Activated CD8-positive, alpha-beta memory T cell treated with anti-CD3 and anti-CD28 coated beads, Interleukin-2, amount 10 ng/mL, durations not matched to agents 7 days and 5 days (primary cell): ENCODE data around the gene DENND6B. TPM values are rescaled to one million over a fixed set of nuclear protein-coding genes. Genes with fewer than 3 reads are reported as not detected.

ENCODE experiments used
- ATAC-seq: fragments of 150-1000 bp; cut with Tn5 transposase; one replicate; pipeline ENCODE4 v1.10.0; 2021; ENCODE audit warnings: moderate library complexity
- CTCF ChIA-PET: fragments of 350-600 bp; sonication (Branson Sonifier 250); formaldehyde crosslinking; loops from one replicate; lab custom pipeline; 2021; ENCODE audit warnings: antibody characterized with exemption; lab: Charles Lee
- DNase-seq: peaks from one replicate; pipeline ENCODE4 v3.0.0-alpha.2; 2020
- H3K27ac Mint-ChIP-seq: one replicate; pipeline ENCODE4 v1.8.0; 2021; ENCODE audit warnings: mild to moderate bottlenecking, mixed read lengths
- H3K27me3 Mint-ChIP-seq: one replicate; pipeline ENCODE4 v1.8.0; 2021; ENCODE audit warnings: mixed read lengths
- H3K36me3 Mint-ChIP-seq: one replicate; pipeline ENCODE4 v1.8.0; 2021; ENCODE audit warnings: mild to moderate bottlenecking, mixed read lengths
- H3K4me1 Mint-ChIP-seq: one replicate; pipeline ENCODE4 v1.8.0; 2021; ENCODE audit warnings: mixed read lengths
- H3K4me3 Mint-ChIP-seq: one replicate; pipeline ENCODE4 v1.8.0; 2021; ENCODE audit warnings: mild to moderate bottlenecking, moderate library complexity, mixed read lengths
- H3K9me3 Mint-ChIP-seq: one replicate; pipeline ENCODE4 v1.8.0; 2022; ENCODE audit warnings: low read depth, mixed read lengths
- total RNA-seq, 2 experiments: library from RNA; stranded (reverse); gene quantifications; one replicate each; pipeline ENCODE4 v1.2.3, GENCODE V29; 2021

DENND6B gene
- total RNA-seq, 2 experiments from 2014 or later, result 5.7 to 8.8 TPM

- H3K27me3 Mint-ChIP-seq, result no peaks in the 10 kb centered on the region
- CTCF ChIA-PET, result interaction anchor here (2.4 kb wide), 1 partner anchor 10 kb away, joined by 7 read pairs; no protein-coding TSS in a partner anchor
- H3K4me3 Mint-ChIP-seq, result no peak overlapping the region
- H3K4me1 Mint-ChIP-seq, result peaks cover 44% of the 10 kb centered on the region
- no peak for DNase-seq
- no peaks in the 10 kb centered on the region for H3K9me3 Mint-ChIP-seq
- no peak for ATAC-seq
- H3K27ac Mint-ChIP-seq, result no peak overlapping the region
- peaks cover 31% of the 10 kb centered on the region for H3K36me3 Mint-ChIP-seq
Measured at GRCh38 chr22:50356186-50356585, 29.4 kb upstream of the DENND6B start.

DNA sequence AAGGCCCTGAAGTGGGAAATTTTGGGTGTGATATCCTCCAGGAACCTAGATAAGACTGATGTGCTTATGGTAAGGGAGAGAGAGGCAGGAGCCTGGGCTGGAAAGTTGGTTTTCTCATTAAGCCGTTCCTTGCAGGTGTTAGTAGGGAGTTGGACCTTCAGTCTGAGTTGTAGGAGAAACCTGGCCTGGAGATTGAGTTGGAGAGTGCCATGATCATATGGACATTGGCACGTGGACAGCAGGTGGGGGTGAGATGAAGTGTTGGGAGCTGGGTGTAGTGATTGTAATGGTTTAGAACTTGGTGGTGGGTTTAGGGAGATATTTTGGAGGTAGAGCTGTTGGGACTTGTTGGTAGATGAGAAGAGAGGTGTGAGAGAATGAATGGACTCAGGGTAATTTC is 21.2 kb upstream of the DENND6B start:
- no peaks in the 10 kb centered on the region for H3K27me3 Mint-ChIP-seq
- H3K9me3 Mint-ChIP-seq, result no peaks in the 10 kb centered on the region
- H3K4me1 Mint-ChIP-seq, result peaks cover 3% of the 10 kb centered on the region

DNA sequence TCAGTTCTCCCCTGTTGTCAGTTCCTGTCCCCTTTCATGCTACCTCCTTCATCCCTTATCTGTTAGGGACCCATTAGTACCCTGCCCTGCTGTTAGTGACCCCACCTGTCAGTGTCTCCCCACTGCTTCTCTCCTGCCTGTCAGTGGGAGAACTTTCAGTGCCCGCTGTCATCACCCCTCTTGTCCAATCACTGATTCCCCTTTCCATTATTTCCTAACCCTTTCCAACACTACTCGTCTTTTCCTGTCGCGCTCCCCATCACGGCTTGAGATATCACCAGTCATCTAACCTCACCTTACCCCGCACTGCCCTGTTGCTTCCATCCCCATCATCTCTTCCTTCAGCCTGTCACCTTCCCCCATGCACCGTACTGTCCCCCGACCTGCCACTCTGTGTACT is 20.3 kb upstream of the DENND6B start:
- no peaks in the 10 kb centered on the region for H3K9me3 Mint-ChIP-seq
- no peak overlapping the region for H3K27ac Mint-ChIP-seq
- DNase-seq (no peak), ATAC-seq (no peak)
- H3K27me3 Mint-ChIP-seq, result no peaks in the 10 kb centered on the region
- CTCF ChIA-PET, result interaction anchor here (1.6 kb wide), 1 partner anchor 16 kb away, joined by 3 read pairs; no protein-coding TSS in a partner anchor
- peaks cover 3% of the 10 kb centered on the region for H3K4me1 Mint-ChIP-seq
- peaks cover 7% of the 10 kb centered on the region for H3K36me3 Mint-ChIP-seq
- H3K4me3 Mint-ChIP-seq, result no peak overlapping the region

More for the DNA sequence above, 21.2 kb upstream of the DENND6B start:
- CTCF ChIA-PET, result interaction anchor here (1.6 kb wide), 1 partner anchor 15 kb away, joined by 3 read pairs; no protein-coding TSS in a partner anchor
- ATAC-seq (no peak), DNase-seq (no peak)
- Mint-ChIP-seq H3K27ac (no peak overlapping the region), H3K4me3 (no peak overlapping the region), H3K36me3 (peaks cover 9% of the 10 kb centered on the region)

DNA sequence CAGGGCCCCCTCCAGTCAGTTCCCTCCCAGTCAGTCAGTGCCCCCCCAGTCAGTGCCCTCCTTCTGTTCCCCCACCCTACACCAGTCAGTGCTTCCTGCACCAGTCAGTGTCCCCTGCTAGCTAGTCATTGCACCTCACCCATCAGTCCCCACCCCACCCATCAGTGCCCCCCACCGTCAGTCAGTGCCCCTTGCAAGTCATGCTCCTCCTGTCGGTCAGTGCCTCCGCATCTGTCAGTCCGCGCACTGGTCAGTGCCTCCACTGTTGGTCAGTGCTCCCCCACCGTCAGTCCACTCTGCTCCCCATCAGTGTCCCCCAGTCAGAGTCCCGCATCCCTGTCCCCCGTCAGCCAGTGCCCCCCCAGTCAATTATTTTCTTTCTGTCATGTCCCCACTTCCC is 19.7 kb upstream of the DENND6B start:
- Mint-ChIP-seq H3K9me3 (no peaks in the 10 kb centered on the region), H3K4me1 (peaks cover 6% of the 10 kb centered on the region), H3K4me3 (no peak overlapping the region), H3K27me3 (no peaks in the 10 kb centered on the region), H3K27ac (no peak overlapping the region), H3K36me3 (peaks cover 5% of the 10 kb centered on the region)
- CTCF ChIA-PET, result interaction anchor here (1.6 kb wide), 1 partner anchor 17 kb away, joined by 3 read pairs; no protein-coding TSS in a partner anchor
- DNase-seq (no peak), ATAC-seq (no peak)

GRCh38 chr22:50343541-50343935 is 16.7 kb upstream of the DENND6B start:
- no peaks in the 10 kb centered on the region for H3K27me3 Mint-ChIP-seq
- H3K36me3 Mint-ChIP-seq, result no peaks in the 10 kb centered on the region
- CTCF ChIA-PET, result interaction anchor here (0.6 to 0.7 kb wide), 2 partner anchors 17 to 18 kb away, joined by 3 to 4 read pairs; no protein-coding TSS in a partner anchor
- peaks cover 8% of the 10 kb centered on the region for H3K4me1 Mint-ChIP-seq
- no peak for ATAC-seq
- no peaks in the 10 kb centered on the region for H3K9me3 Mint-ChIP-seq
- H3K27ac Mint-ChIP-seq, result no peak overlapping the region
- no peak for DNase-seq
- H3K4me3 Mint-ChIP-seq, result peak overlapping the region; percentile 47

DNA sequence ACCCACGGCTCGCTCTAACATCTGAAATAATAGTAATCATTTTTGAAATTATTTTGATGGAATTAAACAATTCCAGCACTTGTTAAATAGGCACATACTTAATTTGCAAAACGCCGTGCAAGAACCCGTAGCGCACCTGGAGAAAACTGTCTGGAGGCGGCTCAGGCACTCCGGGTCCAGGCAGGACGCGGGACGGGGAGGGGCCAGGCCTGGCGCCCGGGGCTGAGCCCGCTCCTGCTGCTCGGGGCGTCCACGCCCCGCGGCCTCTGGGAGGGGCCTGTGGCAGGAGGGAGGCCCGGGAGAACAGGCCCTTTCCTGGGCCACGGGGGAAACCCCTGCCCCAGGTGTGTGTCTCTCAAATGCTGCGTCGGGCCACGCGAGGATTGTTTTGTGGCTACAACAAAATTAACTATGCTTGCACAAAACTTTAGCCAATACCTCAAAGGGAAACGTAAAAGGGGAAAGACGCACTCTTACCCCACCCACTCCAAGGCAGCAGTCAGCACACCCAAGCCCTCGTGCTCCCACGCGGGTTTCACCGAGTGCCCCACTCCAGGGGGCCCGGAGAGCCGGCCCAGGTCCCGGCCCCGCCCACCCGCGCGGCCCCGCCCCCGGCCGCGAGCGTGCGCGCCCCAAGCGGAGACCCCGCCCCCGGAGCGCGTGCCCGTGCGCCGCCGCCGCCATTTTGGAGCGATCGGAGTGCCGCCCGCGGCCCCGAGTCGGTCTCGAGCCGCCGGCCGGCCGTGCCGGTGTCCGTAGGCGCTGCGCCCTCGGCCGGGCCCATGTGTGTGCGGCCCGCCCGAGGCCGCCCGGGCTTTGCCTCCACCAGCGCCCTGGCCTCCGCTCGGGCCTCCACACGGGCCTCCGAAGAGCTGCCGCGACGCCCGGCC is 16.1 kb upstream of the DENND6B start, which contains the start of gene PPP6R2:
PPP6R2 (plus strand) TSS at position 677 of the 890 bp plus-strand sequence. CDS start 50,582 bp downstream, outside the sequence.
- no peaks in the 10 kb centered on the region for H3K27me3 Mint-ChIP-seq
- no peaks in the 10 kb centered on the region for H3K36me3 Mint-ChIP-seq

DNA sequence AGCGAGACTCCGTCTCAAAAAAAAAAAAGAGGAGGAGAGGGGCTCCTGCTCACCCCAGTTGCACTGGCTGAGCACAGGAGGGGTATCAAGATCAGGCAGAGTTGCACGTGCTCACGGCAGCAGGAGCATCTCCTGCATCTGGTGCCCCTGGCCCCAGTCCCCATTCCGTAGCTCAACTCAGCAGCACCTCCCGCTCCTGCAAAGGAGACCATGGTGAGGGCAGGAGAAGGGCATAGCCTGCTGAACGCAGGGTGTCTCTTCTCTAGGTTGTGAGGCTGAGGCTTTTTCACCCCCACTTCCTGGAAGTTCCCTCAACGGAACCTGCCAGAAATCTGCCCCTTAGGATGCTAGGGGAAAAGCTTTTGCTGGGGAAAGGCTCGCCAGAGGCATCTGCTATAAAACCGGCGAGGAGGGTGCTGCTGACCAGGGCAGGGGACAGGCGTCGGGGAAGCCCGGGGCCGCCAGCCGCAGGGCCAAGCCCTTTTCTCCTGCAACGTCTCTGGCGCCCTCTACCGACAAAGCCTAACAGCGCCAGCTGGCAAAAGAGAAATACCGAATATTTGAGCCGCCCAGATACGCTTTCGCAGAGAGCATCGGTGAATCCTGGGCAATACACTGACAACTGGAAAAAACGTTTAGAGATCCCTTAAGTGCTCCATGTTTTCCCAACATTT is 15.3 kb upstream of the DENND6B start:
- CTCF ChIA-PET, result interaction anchor here (0.7 to 2.7 kb wide), 40 partner anchors 8 to 279 kb away, joined by 3 to 68 read pairs (median 4); partner anchors contain the start of genes ADM2, DENND6B, HDAC10 and MAPK12
- Mint-ChIP-seq H3K27me3 (no peaks in the 10 kb centered on the region), H3K4me1 (peaks cover 8% of the 10 kb centered on the region), H3K27ac (peak overlapping the region; percentile 89), H3K4me3 (peak overlapping the region; percentile 77), H3K9me3 (no peaks in the 10 kb centered on the region), H3K36me3 (no peaks in the 10 kb centered on the region)
- ATAC-seq, result peak; percentile 58
- peak; percentile 93 for DNase-seq

More for the DNA sequence above, 16.1 kb upstream of the DENND6B start, which contains the start of gene PPP6R2:
- peak within 1 kb of the TSS; percentile 89 for H3K27ac Mint-ChIP-seq
- CTCF ChIA-PET, result interaction anchor here (0.6 to 2.7 kb wide), 32 partner anchors 9 to 278 kb away, joined by 3 to 68 read pairs (median 6); partner anchors contain the start of genes ADM2, DENND6B, HDAC10 and PLXNB2
- no peaks in the 10 kb centered on the region for H3K9me3 Mint-ChIP-seq
- peaks cover 8% of the 10 kb centered on the region for H3K4me1 Mint-ChIP-seq
- ATAC-seq, result peak; percentile 83
- peak; percentile 87 for DNase-seq
- H3K4me3 Mint-ChIP-seq, result peak within 1 kb of the TSS; percentile 77

GRCh38 chr22:50339945-50340879 is 13.4 kb upstream of the DENND6B start:
- H3K9me3 Mint-ChIP-seq, result no peaks in the 10 kb centered on the region
- no peak for ATAC-seq
- H3K36me3 Mint-ChIP-seq, result no peaks in the 10 kb centered on the region
- DNase-seq, result peak; percentile 59
- H3K4me1 Mint-ChIP-seq, result peaks cover 8% of the 10 kb centered on the region
- H3K27me3 Mint-ChIP-seq, result no peaks in the 10 kb centered on the region
- no peak overlapping the region for H3K4me3 Mint-ChIP-seq
- CTCF ChIA-PET, result interaction anchor here (1.2 to 2.7 kb wide), 13 partner anchors 6 to 185 kb away, joined by 3 to 68 read pairs (median 12); partner anchors contain the start of genes DENND6B, HDAC10, SCO2 and TUBGCP6
- no peak overlapping the region for H3K27ac Mint-ChIP-seq

DNA sequence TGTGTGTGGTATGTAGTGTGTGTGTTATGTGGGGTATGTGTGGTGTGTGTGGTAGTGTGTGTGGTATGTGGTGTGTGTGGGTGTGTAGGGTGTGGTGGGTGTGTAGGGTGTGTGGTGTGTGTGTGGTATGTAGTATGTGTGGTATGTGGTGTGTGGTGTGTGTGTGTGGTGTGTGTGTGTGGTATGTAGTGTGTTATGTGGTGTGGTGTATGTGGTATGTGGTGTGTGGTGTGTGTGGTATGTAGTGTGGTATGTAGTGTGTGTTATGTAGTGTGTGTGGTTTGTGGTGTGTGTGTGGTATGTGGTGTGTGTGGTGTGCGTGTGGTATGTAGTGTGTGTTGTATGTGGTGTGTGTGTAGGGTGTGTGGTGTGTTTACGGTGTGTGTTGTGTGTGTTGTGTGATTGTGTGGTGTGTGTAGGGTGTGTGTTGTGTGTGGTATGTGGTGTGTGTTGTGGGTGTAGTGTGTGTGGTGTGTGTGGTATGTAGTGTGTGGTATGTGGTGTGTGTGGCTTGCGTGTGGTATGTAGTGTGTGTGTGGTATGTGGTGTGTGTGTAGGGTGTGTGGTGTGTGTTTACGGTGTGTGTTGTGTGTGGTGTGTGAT is 12.1 kb upstream of the DENND6B start:
- no peak for ATAC-seq
- Mint-ChIP-seq H3K36me3 (no peaks in the 10 kb centered on the region), H3K9me3 (no peaks in the 10 kb centered on the region), H3K27ac (no peak overlapping the region), H3K4me1 (peaks cover 8% of the 10 kb centered on the region), H3K27me3 (no peaks in the 10 kb centered on the region), H3K4me3 (no peak overlapping the region)
- CTCF ChIA-PET, result no interaction called here
- no peak for DNase-seq

GRCh38 chr22:50338042-50338573 is 11.3 kb upstream of the DENND6B start:
- H3K4me1 Mint-ChIP-seq, result peaks cover 8% of the 10 kb centered on the region
- DNase-seq (no peak), ATAC-seq (no peak)
- H3K27me3 Mint-ChIP-seq, result no peaks in the 10 kb centered on the region
- CTCF ChIA-PET, result no interaction called here
- H3K9me3 Mint-ChIP-seq, result no peaks in the 10 kb centered on the region
- H3K36me3 Mint-ChIP-seq, result no peaks in the 10 kb centered on the region
- no peak overlapping the region for H3K27ac Mint-ChIP-seq
- H3K4me3 Mint-ChIP-seq, result no peak overlapping the region

DNA sequence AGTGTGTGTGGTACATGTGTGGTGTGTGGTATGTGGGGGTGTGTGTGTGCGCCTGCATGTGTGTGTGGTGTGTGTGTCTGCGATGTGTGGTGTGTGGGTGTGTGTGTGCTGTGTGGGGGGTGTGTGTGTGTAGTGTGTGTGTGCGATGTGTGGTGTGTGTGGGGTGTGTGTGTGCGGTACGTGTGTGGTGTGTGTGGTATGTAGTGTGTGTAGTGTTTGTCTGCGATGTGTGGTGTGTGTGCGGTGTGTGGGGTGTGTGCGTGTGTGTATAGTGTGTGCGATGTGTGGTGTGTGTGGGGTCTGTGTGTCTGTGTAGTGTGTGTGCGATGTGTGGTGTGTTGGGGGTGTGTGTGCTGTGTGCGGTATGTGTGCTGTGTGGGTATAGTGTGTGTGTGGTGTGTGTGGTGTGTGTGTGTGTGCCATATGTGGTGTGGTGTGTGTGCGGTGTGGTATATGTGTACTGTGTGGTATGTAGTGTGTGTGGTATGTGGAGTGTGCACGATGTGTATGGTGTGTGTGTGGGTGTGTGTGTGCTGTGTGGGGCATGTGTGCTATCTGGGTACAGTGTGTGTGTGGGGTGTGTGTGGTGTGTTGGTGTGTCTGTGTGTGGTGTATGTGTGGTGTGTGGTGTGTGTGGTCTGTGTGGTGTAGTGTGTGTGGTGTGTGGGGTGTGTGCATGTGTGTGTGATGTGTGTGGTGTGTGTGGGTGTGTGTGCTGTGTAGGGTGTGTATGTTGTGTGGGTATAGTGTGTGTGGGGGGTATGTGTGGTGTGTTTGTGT is 10.6 kb upstream of the DENND6B start:
- H3K27me3 Mint-ChIP-seq, result no peaks in the 10 kb centered on the region
- peaks cover 8% of the 10 kb centered on the region for H3K4me1 Mint-ChIP-seq
- H3K27ac Mint-ChIP-seq, result no peak overlapping the region
- H3K36me3 Mint-ChIP-seq, result no peaks in the 10 kb centered on the region
- H3K9me3 Mint-ChIP-seq, result no peaks in the 10 kb centered on the region
- no peak overlapping the region for H3K4me3 Mint-ChIP-seq
- DNase-seq, result no peak
- no peak for ATAC-seq
- CTCF ChIA-PET, result no interaction called here
